CD14-positive monocyte (primary cell): Measurements from ENCODE around the gene MFSD2B. TPM values are rescaled to one million over a fixed set of nuclear protein-coding genes. Genes with fewer than 3 reads are reported as not detected.

Experiments used
- DNase-seq, 3 donors: peaks; one replicate each; pipeline ENCODE4 v3.0.0-alpha.2; 2011 to 2022
- H2AFZ ChIP-seq: 2 replicates; pipeline ENCODE4 v1.6.0; 2012; ENCODE audit warnings: mild to moderate bottlenecking, low read depth, low read length, inconsistent platforms; ENCODE audit not compliant: insufficient read depth, poor library complexity, severe bottlenecking
- H3K27ac ChIP-seq, 2 donors: 1 replicate in 1 of 2; 2 replicates in 1 of 2; pipeline ENCODE4 v1.5.1; 2012 to 2013; ENCODE audit warnings: low read length in 2 of 2, control low read depth in 1 of 2, inconsistent platforms in 1 of 2, low read depth in 1 of 2, mild to moderate bottlenecking in 1 of 2
- H3K27me3 ChIP-seq, 2 donors: one replicate each; pipeline versions ENCODE4 v1.6.0 to v1.6.1; 2011 to 2013; ENCODE audit warnings: low read length in 2 of 2; ENCODE audit not compliant: control insufficient read depth in 2 of 2, insufficient read depth in 2 of 2
- H3K36me3 ChIP-seq, 2 donors: replicated peaks in 1 of 2; 1 replicate in 1 of 2; 2 replicates in 1 of 2; pipeline versions ENCODE4 v1.5.1 to v1.6.1; 2012 to 2013; ENCODE audit warnings: low read length in 2 of 2, control low read depth in 1 of 2, inconsistent platforms in 1 of 2, mild to moderate bottlenecking in 1 of 2; ENCODE audit not compliant: insufficient read depth in 2 of 2, control insufficient read depth in 1 of 2
- H3K4me1 ChIP-seq, 2 donors: 1 replicate in 1 of 2; 2 replicates in 1 of 2; pipeline versions ENCODE4 v1.5.1 to v1.6.1; 2012 to 2013; ENCODE audit warnings: low read length in 2 of 2, control low read depth in 1 of 2, inconsistent platforms in 1 of 2, mild to moderate bottlenecking in 1 of 2, moderate library complexity in 1 of 2; ENCODE audit not compliant: insufficient read depth in 2 of 2, control insufficient read depth in 1 of 2
- H3K4me2 ChIP-seq: replicated peaks from 2 replicates; pipeline ENCODE3; 2012; ENCODE audit warnings: low read length, moderate library complexity, mild to moderate bottlenecking; ENCODE audit not compliant: poor library complexity, severe bottlenecking; ENCODE audit errors: extremely low read depth
- H3K4me3 ChIP-seq, 3 experiments: fragments of 200-600 bp in 1 of 3; sonication (generic) in 1 of 3; replicated peaks in 1 of 3; 1 replicate in 2 of 3; 2 replicates in 1 of 3; pipeline ENCODE4 v1.5.1; 2011 to 2013; ENCODE audit warnings: low read length in 3 of 3, mild to moderate bottlenecking in 3 of 3, control low read depth in 2 of 3, low read depth in 2 of 3, inconsistent platforms in 1 of 3, moderate library complexity in 1 of 3
- H3K79me2 ChIP-seq: 2 replicates; pipeline ENCODE4 v1.6.0; 2012; ENCODE audit warnings: mild to moderate bottlenecking, control low read depth, inconsistent platforms, low read length, moderate library complexity; ENCODE audit not compliant: insufficient read depth
- H3K9ac ChIP-seq: 2 replicates; pipeline ENCODE4 v1.6.0; 2017; ENCODE audit warnings: low read length, mild to moderate bottlenecking; ENCODE audit not compliant: insufficient read depth, poor library complexity, severe bottlenecking
- H3K9me3 ChIP-seq, 2 donors: replicated peaks in 1 of 2; 1 replicate in 1 of 2; 2 replicates in 1 of 2; pipeline versions ENCODE4 v1.5.1 to v1.6.1; 2012 to 2013; ENCODE audit warnings: low read length in 2 of 2, control low read depth in 1 of 2; ENCODE audit not compliant: control insufficient read depth in 1 of 2, insufficient read depth in 1 of 2
- H4K20me1 ChIP-seq: 2 replicates; pipeline ENCODE4 v1.6.0; 2012; ENCODE audit warnings: mild to moderate bottlenecking, low read length, control low read depth, moderate library complexity; ENCODE audit not compliant: insufficient read depth
- H3K27ac Mint-ChIP-seq, 7 donors: one replicate each; pipeline ENCODE4 v1.8.0; 2020; ENCODE audit warnings: mild to moderate bottlenecking in 7 of 7, mixed read lengths in 7 of 7, moderate library complexity in 6 of 7, inconsistent platforms in 2 of 7
- H3K27me3 Mint-ChIP-seq, 3 donors: one replicate each; pipeline ENCODE4 v1.8.0; 2021 to 2022; ENCODE audit warnings: low read depth in 3 of 3, mild to moderate bottlenecking in 3 of 3, mixed read lengths in 3 of 3, moderate library complexity in 3 of 3, inconsistent platforms in 1 of 3
- H3K36me3 Mint-ChIP-seq, 2 donors: one replicate each; pipeline ENCODE4 v1.8.0; 2020; ENCODE audit warnings: mixed read lengths in 2 of 2, inconsistent platforms in 1 of 2, mild to moderate bottlenecking in 1 of 2
- H3K4me1 Mint-ChIP-seq: one replicate; pipeline ENCODE4 v1.8.0; 2020; ENCODE audit warnings: mild to moderate bottlenecking, mixed read lengths
- H3K4me3 Mint-ChIP-seq, 2 donors: one replicate each; pipeline ENCODE4 v1.8.0; 2020; ENCODE audit warnings: mild to moderate bottlenecking in 2 of 2, mixed read lengths in 2 of 2, moderate library complexity in 1 of 2
- H3K9me3 Mint-ChIP-seq, 7 donors: one replicate each; pipeline ENCODE4 v1.8.0; 2020 to 2022; ENCODE audit warnings: mixed read lengths in 7 of 7, mild to moderate bottlenecking in 6 of 7, moderate library complexity in 6 of 7, inconsistent platforms in 2 of 7
- CTCF ChIP-seq: fragments of 200-600 bp; IDR thresholded peaks from one replicate; pipeline ENCODE4 v1.8.0; 2022; ENCODE audit warnings: antibody characterized with exemption, mild to moderate bottlenecking
- WGBS: methylation state at CpG from one replicate; pipeline ENCODE4 v1.1.5; 2013; ENCODE audit warnings: missing lambda C conversion rate; ENCODE audit not compliant: insufficient coverage; 5-methylcytosine and 5-hydroxymethylcytosine counted together
- intact Hi-C, 2 donors: fragments of 100-400 bp; cut with micrococcal nuclease; formaldehyde crosslinking; loops; one replicate each; pipeline versions ENCODE4 v1.15.0 to v1.15.1; 2023
- polyA plus RNA-seq, 3 donors: library from polyadenylated mRNA; depleted of rRNA in 1 of 3; unstranded in 2 of 3; stranded (reverse) in 1 of 3; fragments of 300-500 nt in 2 of 3; fragments of >200 nt in 1 of 3; fragmentation: Illumina TruSeq in 2 of 3; gene quantifications; 1 replicate in 2 of 3; 2 replicates in 1 of 3; pipeline ENCODE4 v1.2.3, GENCODE V29; 2012 to 2021

MFSD2B gene
- polyA plus RNA-seq, 3 donors, result 0.03 to 0.46 TPM; not detected in 1

GRCh38 chr2:24015562-24016375 is 5.9 kb downstream of the MFSD2B start:
- Histone ChIP-seq H3K4me2 (no peak overlapping the region), H3K4me1 (peaks cover 0 to 1% of the 10 kb centered on the region in 2 donors), H2AFZ (no peak overlapping the region), H4K20me1 (no peaks in the 10 kb centered on the region), H3K36me3 (no peaks in the 10 kb centered on the region), H3K4me3 (no peak overlapping the region), H3K27ac (no peak overlapping the region), H3K9ac (no peak overlapping the region), H3K27me3 (peaks cover 11 to 16% of the 10 kb centered on the region in 2 donors), H3K9me3 (no peaks in the 10 kb centered on the region), H3K79me2 (no peaks in the 10 kb centered on the region)
- Mint-ChIP-seq H3K4me1 (peaks cover 6% of the 10 kb centered on the region), H3K4me3 (no peak overlapping the region), H3K36me3 (peaks cover 0 to 8% of the 10 kb centered on the region in 2 donors), H3K27ac (no peak overlapping the region), H3K9me3 (peaks cover 0 to 9% (median 0%) of the 10 kb centered on the region in 7 donors), H3K27me3 (peaks cover 18 to 25% (median 23%) of the 10 kb centered on the region in 3 donors)
- intact Hi-C loops, result no loop called here
- 96% methylated on average over 5 of the region's 11 CpGs for WGBS
- TF ChIP-seq CTCF, result no peak
- no peak for DNase-seq

- no peaks in the 10 kb centered on the region for H3K4me1 ChIP-seq
- H3K27ac Mint-ChIP-seq, result no peak overlapping the region
- H3K9me3 Mint-ChIP-seq, result peaks cover 0 to 3% (median 0%) of the 10 kb centered on the region in 7 donors
- no peak overlapping the region for H3K27ac ChIP-seq
- no peak for DNase-seq
- peaks cover 12 to 19% (median 17%) of the 10 kb centered on the region in 3 donors for H3K27me3 Mint-ChIP-seq
- peaks cover 0 to 6% of the 10 kb centered on the region in 2 donors for H3K36me3 Mint-ChIP-seq
- H3K27me3 ChIP-seq, result peaks cover 5 to 10% of the 10 kb centered on the region in 2 donors
- H3K4me3 Mint-ChIP-seq, result no peak overlapping the region
- H3K9me3 ChIP-seq, result no peaks in the 10 kb centered on the region
- intact Hi-C loops, result no loop called here
- no peaks in the 10 kb centered on the region for H3K79me2 ChIP-seq
- WGBS, result 93% methylated on average over 5 of the region's 9 CpGs
- H3K4me1 Mint-ChIP-seq, result peaks cover 6% of the 10 kb centered on the region
- H2AFZ ChIP-seq, result no peak overlapping the region
- no peak for TF ChIP-seq CTCF
- H3K9ac ChIP-seq, result no peak overlapping the region
- H4K20me1 ChIP-seq, result no peaks in the 10 kb centered on the region
- H3K4me3 ChIP-seq, result no peak overlapping the region
- no peak overlapping the region for H3K4me2 ChIP-seq
- no peaks in the 10 kb centered on the region for H3K36me3 ChIP-seq
Observed at GRCh38 chr2:24016376-24016761, 6.5 kb downstream of the MFSD2B start.
